GM21619 (cell line): Measurements from ENCODE around the gene PPP4R4.
A peak's percentile ranks its signal among the peaks of the same experiment; 100 is the strongest.
"Not testable (repeated sequence)": the region's sequence is repeated elsewhere in the genome, so short reads cannot be mapped to it uniquely, and the experiment has no call there.

ENCODE experiments used
- ATAC-seq: cut with Tn5 transposase; IDR thresholded peaks from one replicate; pipeline ENCODE4 v1.9.1; 2021; ENCODE audit not compliant: unreplicated experiment

The PPP4R4 gene

DNA sequence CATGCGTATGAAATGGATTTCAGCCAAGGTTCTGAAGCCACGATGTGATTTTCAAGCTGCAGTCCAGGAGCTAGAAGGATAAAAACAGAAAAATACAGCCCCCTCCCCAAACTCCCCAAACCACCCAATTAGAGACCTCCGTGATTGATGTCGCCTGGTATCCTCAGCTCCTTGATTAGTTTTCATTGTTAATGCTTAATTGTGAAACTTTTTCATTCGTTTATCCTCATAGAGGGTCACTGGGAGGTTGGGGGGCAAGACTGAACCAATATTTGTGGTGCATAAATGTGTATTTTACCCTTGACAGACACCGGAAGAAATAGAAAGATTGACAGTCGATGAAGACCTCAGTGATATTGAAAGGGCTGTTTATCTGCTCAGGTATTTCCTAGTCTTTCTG is 1.6 kb downstream of the PPP4R4 start:
- ATAC-seq: no peak

DNA sequence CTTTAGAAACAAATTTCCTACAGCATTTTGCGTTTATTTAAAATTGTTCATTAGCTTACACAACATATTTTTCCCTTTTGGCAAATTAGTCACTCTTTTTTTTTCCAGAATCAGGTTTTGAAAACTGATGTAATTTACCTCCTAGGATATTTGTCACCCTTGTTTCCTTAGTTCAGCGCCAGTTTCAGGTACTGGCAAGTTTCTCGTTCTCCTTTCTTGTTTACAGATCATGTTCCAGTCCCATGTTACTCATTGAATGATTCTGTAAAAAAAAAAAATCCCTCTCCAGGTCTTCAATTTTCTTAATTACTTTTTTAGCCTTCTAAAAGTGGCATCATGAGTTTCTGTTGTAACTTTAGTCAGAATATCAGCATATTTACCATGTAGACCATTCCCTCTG is 2.7 kb downstream of the PPP4R4 start:
- no peak for ATAC-seq

DNA sequence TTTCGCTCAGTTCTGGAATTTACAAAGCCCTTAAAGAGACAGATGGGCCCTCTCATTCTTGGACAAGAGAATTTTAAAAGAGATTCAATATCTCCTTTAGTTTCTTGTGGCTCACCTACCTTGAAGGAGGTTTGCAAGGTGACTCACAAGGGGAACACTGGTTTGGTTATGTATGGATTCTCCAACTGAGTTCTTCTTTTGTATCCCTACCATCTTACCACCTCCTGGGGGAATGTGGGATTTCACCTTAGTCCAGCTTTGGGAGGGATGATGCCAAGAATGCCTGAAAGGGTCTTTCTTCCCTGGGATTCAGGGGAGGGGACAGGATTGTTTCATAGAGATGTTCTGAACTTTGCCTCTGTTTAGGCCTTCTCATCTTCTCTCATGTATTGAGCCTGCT is 3.7 kb downstream of the PPP4R4 start:
- no peak for ATAC-seq

DNA sequence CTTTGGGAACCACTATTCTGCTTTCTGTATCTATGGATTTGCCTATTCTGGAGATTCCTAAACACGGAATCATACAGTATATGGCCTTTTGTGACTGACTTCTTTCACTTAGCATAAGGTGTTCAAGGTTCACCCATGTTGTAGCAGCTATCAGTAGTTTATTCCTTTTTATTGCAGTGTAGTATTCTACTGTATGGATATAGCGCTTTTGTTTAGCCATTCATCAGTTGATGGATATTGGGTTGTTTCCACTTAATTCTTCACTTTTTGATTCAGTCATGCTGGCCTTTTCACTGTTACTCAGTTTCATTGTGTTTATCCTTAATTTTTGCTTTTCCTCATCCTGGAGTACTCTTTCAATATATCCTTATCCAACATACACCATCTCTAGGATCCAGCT is 5.1 kb downstream of the PPP4R4 start:
- no peak for ATAC-seq

DNA sequence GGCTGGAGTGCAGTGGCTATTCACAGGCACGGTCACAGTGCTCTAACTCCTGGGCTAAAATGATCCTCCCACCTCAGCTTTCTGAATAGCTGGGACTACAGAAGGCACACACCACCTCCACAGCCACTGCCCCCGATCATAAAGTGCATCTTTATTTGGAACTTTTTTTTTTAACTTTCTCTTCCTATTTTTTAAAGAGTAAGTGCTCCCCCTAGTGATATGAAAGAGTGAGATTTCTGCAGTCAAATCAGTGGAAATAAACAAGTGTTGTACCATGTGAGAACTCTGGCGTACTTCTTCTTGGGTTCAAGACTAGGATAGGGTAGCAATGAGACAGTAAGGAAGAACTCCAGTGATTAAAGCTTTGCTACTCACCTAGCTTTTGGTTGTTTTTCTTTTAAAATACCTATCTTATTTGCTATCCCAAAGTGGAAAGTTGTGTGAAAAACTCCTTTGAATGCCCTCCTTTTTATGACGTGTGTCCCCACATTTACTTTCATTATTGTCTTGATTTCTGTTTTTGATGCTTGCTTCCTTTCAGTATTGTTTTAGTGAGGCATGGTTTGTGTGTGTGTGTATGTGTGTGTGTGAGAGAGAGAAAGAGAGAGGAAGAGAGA is 6.6 kb downstream of the PPP4R4 start:
- ATAC-seq: peak; percentile 76

DNA sequence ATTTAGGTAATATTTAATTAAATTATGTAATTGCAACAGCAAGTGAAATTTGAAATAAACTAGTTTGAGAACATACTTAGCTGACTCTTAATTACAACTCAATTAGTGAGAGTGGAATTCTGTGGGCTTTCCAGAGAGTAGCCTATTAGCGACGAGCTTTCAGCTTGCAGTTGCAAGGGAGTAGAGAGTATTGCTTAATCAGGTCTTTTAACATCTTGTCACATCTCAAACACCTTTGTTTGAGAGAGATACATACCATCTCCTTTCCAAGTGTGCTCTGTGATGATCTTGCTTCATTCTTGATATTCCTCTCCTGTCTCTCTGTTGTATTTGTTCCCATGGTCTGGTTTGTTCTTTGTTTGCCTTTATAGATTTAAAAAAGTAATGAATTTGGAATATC is 7.7 kb downstream of the PPP4R4 start:
- ATAC-seq: no peak

DNA sequence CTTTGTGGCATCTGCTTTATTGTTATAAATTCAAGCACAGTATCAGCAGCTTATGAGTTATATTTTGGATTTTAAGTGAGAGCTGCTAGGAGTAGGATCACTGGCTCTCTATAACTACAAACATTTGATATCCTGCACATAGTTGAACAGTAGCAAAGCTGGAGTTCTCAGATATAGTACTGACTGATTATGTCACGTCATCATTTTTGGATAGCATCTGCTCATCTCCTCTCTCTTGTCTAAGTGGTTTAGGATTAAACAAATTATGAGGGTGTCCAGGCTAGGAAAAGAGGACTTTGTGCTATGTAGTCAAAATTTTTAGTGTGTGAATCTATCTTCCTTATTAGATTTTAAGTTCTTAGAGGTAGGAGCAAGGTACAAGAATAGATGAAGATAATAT is 18.4 kb downstream of the PPP4R4 start:
- ATAC-seq: no peak

DNA sequence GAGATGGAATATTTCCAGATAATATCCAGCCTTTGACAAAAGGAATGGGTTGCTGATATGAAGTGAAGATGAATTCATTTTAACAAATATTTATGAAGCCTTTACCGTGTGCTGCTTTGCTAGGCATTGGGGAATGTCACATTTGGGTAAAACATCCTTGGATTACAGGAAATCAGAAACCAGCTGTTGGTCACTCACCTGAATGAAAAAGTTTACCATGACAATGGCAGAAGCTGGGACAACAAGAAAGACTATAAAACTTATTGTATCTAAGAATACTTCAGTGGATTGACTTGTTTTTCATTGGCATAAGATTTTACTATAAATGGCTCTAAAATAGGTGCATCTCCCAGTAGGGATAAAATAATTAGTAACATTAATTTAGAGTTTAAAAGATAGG is 19.7 kb downstream of the PPP4R4 start:
- no peak for ATAC-seq

DNA sequence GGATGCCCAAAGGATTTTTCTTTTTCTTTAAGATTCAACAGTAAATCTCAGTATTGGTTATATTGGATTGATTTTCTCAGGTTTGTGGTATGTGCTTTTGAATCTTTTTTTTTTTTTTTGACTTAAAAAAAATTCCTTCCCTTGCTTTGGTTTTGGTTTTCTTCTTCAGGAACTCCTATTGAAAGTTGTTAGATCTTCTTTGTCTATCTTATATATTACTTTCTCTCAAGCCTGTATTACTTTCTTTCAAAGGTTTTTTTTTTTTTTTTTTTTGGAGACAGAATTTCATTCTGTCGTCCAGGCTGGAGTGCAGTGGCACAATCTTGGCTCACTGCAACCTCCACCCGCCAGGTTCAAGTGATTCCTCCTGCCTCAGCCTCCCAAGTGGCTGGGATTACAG is 21.9 kb downstream of the PPP4R4 start:
- ATAC-seq: no peak

DNA sequence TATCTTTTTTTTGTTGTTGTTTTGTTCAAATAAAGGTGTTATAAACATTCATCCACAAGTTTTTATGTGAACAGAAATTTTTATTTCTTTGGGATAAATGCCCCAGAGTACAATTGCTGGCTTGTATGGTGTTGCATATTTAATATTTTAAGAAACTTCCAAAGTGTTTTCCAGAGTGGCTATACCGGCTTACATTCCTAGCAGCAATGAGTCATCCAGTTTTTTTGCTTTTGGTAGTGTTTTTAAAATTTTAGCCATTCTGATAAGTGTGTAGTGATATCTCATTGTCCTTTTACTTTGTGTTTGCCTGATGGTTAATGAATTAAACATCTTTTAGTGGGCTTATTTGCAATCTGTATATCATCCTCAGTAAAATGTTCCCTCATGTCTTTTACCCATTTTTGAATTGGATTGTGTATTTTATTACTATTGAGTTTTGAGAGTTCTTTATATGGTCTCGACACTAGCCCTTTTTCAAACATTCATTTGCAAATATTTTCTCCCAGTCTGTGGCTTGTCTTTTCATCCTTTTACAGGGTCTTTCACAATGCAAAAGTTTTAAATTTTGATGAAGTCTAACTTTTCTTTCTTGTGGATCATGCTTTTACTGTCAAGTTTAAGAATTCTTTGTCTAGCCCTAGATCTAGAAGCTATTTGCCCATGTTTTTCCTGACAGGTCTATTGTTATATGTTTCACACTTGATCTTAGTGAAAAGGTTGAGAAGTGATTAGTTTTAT is 29.5 kb downstream of the PPP4R4 start:
- ATAC-seq: no peak

DNA sequence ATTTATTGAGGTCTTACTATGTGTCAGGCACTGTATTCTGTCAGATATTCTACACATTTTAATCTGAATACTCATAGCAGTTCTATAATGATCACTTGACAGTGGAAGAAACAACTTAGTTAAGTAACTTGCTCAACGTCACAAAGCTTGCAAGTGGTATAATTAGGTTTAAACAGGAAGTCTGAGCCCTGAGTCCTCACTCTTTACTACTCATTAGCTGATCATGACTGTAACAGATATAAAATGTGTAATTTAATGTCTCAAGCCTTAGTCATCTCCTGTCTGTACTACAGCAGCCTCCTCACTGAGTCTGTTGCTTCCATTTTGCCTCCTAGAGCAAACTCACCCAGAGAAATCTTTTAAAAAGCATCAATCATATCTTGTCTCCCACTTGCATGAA is 38.9 kb downstream of the PPP4R4 start:
- no peak for ATAC-seq

DNA sequence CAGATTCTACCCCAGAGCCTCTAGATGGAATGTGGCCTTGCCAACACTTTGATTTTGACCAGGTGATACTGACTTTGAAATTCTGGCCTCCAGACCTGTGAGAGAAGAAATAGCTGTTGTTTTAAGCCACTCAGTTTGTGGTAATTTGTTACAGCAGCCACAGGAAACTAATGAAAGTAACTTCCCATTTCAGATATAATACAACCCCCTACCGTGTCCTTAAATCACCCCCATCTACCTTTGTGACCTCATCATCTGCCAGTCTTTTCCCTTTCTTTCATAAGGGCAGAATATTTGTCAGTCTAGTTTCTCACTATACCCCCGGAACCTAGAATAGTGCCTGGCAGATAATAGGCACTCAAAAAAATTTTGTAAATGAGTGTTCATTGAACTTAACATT is 39.6 kb downstream of the PPP4R4 start:
- ATAC-seq: no peak

DNA sequence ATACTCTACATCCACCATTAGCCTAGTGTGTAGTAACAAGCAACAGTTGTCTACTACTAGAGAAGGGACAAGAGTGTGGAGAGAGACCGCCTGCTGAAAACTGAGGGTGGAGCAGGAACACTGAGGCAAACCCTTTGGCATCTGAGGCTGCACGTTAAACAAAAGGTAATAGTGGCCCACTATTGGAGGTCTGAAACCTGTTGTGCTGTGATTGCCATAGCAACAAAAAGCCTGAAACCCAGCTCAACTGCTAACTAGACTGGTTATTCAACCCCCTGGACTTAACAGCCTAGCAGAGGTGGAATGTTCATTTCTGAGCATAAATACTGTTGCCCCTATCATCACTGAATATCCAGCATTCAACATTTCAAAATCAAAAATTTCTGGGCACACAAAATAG is 43.0 kb downstream of the PPP4R4 start:
- ATAC-seq: no peak

DNA sequence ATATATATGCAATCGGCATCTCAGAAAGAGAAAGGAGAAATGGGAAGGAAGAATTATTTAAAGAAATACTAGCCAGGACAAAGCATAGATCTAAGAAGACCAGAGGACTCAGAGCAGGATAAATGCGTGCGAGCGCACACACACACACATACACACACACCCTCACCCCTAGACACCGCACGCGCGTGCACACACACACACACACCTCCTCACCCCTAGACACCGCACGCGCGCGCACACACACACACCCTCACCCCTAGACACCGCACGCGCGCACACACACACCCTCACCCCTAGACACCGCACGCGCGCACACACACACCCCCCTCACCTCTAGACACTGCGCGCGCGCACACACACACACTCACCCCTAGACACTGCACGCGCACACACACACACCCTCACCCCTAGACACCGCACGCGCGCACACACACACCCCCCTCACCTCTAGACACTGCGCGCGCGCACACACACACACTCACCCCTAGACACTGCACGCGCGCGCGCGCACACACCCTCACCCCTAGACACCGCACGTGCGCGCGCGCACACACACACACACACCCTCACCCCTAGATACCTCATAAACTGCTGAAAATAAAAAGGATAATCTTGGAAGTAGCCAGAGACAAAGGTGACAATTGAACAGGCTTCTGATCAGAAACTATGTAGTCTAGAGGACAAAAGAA is 44.2 kb downstream of the PPP4R4 start:
- not testable (repeated sequence) for ATAC-seq

DNA sequence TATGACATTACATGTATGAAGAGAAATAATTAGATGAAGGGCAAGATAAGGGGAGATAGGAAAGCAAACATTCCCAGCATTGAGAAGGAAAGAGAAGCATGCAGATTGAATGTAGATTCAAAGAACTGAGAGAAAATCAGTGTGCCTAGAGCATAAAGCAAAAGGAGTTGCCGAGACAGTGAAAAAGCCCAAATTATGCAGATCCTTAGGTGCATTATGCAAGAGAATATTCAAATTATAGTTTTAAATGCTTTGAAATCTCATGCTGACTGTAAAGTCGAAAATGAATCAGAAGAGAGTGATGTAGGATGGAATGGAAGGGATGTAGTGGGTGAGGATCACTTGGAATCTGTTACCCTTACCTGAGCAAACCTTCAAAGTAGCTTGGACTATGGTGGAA is 49.9 kb downstream of the PPP4R4 start:
- no peak for ATAC-seq

DNA sequence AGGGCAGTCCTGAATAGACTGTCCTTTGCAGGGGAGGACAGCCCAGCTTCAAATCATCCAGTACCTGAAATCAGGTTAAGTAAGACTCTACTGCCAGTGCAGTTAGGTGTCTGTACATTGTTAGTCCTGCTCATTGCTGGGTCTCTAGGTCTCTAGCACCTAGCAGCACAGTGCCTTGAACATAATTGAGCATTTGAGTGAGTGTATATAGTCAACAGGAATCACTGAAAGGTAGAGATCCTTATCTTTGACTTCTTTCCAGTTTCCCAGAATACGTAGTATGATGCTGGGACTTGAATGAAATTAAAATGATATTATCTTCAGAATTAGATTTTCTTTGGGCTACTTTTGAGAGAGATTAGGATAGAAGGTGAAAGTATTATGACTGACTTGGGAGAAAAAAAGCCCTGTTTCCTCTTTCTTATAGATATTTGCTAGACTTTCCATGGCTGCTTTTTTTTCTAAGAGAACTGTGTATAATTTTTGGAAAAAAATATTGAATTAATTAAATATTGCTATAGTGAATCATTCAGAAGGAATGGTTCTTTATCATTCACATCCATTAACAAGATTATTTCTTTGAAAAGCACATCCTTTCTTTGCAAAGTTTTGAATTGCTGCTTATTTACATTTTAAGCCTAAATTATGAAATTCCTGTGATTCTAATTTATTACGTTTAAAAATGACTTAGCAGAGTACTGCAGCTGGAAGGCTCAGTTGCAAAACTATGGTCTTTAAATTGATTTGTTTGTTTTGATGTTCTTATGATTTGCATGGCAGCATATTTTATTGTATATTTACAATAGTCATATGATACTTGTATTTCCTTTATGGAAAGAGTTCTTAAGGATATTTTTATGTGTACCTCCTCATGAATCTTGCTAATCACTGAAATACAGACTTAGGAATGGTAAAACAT is 51.6 kb downstream of the PPP4R4 start:
- no peak for ATAC-seq

DNA sequence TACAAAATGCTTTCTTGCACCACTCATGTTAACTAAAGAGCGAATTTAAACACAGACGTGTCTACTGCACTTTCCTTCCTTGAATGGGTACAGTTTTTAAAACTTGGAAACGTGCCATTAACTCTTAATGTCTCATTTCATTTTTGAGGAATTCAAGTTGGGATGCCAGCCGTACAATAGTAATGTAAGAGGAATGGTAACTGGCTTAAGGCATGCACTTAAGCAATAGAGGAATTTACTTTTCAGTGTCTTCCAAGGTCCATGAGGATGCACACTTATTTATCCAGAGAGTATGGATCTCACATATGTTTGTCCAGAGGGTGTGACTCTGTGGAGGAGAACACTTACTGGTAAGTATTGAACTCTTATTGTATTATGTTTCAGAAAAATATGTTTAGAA is 52.9 kb downstream of the PPP4R4 start:
- ATAC-seq: no peak

DNA sequence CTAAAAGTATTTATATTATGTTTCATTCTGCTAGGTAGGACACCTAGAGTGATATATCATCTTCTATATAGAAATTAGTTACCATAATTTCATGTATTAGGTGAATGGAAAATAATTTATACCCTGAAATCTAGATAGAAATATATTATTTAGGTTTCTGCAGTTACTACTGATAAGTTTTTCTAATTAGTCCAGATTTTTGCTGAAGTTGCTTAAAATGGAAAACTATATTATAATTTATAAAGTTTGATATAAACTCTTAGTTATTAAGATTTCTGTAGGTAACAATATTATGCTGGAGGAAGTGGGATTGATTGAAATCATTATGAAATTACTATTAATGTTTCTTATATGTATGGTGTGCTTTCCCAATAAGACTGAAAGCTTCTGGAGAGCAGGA is 62.9 kb downstream of the PPP4R4 start:
- ATAC-seq: no peak

DNA sequence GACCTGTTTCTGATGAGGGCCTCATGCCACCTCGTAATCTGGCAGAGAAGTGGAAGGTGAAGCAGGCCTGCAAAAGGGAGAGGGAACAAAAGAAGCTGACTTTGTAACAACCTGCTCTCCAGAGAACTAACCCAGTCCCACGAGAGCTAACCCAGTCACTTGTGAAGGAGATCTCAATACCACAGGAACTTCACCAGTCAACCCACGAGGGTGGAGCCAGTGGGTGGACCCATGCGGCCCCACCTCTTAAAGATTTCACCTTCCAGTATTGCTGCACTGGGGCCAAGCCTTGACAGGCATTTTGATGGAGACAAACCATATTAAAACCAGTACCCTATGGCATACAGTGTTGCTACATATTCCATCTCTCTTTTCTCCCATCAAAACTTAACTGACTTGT is 63.9 kb downstream of the PPP4R4 start:
- no peak for ATAC-seq

DNA sequence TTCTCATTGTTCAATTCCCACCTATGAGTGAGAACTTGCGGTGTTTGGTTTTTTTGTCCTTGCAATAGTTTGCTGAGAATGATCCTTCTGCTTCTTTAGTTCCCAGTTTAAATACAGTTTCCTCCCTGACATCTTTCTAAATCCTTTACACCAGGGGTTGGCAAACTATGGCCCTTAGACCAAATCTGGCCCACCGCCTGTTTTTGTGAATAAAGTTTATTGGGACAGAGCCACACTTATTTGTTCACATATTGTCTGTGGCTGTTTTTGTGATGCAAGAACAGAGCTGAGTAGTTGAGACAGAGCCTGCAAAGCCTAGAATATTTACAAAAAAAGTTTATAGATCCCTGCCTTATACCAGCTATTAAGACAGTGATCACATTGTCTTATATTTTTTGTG is 65.3 kb downstream of the PPP4R4 start:
- ATAC-seq: no peak

DNA sequence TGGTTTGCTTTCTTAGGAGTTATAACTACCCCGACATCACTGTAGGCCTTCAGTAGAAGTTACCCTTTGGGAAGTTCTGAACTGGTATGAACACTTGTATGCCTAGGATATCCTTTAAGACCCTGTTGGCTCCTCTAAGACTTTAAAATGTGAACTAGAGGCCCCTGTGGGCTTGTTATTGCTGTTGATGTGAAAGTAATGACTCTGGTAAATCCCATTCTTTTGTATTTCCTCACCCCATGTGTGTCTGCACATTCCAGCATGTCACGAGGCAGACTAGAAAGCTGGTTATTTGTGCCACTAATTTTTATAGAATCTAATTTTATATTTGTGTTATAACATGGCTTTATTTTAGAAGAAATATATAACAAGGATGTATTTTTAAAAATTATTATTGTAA is 70.1 kb downstream of the PPP4R4 start:
- ATAC-seq: no peak
